Panc1 (cell line): ENCODE results near the gene PRKAG2. TPM values are rescaled to one million over a fixed set of nuclear protein-coding genes. Genes with fewer than 3 reads are reported as not detected.

Experiments
- ATAC-seq: fragments of 200-7000 bp; cut with Tn5 transposase; 2 replicates; pipeline ENCODE4 v1.9.1; 2020; ENCODE audit warnings: mild to moderate bottlenecking, moderate library complexity
- BruUV-seq: library from RNA; stranded (reverse); fragments of 400-500 nt; replicated peaks from 2 replicates; lab custom pipeline; 2021; lab: Mats Ljungman, UMichigan
- CTCF ChIA-PET: fragments of 300-600 bp; sonication (Branson Sonifier 250); formaldehyde crosslinking; loops from one replicate; lab custom pipeline; 2022; ENCODE audit warnings: antibody characterized with exemption; lab: Charles Lee
- POLR2A ChIA-PET: fragments of 300-600 bp; sonication (Branson Sonifier 250); formaldehyde crosslinking; loops from one replicate; lab custom pipeline; 2022; ENCODE audit warnings: antibody characterized with exemption; lab: Charles Lee
- DNase-seq: peaks from one replicate; pipeline ENCODE4 v3.0.0-alpha.2; 2010; ENCODE audit warnings: low read depth, low spot score
- H3K27ac ChIP-seq: 2 replicates; pipeline ENCODE4 v1.5.1; 2011; ENCODE audit warnings: mild to moderate bottlenecking, low read length, inconsistent platforms
- H3K27me3 ChIP-seq: fragments of 200-500 bp; sonication (Bioruptor generic); 2 replicates; pipeline ENCODE4 v1.6.0; 2014; ENCODE audit warnings: low read length, inconsistent platforms; ENCODE audit not compliant: control insufficient read depth, insufficient read depth
- H3K36me3 ChIP-seq: fragments of 200-500 bp; sonication (Bioruptor generic); 2 replicates; pipeline ENCODE4 v1.5.1; 2014; ENCODE audit warnings: inconsistent platforms, mild to moderate bottlenecking, low read length, moderate library complexity; ENCODE audit not compliant: control insufficient read depth, insufficient read depth
- H3K4me1 ChIP-seq: 2 replicates; pipeline ENCODE4 v1.5.1; 2011; ENCODE audit warnings: inconsistent platforms, mild to moderate bottlenecking, low read length, moderate library complexity; ENCODE audit not compliant: control insufficient read depth, insufficient read depth
- H3K4me3 ChIP-seq, 2 experiments: 2 replicates each; pipeline ENCODE4 v1.5.1; 2011 to 2012; ENCODE audit warnings: low read depth in 2 of 2, low read length in 2 of 2, mild to moderate bottlenecking in 2 of 2, inconsistent platforms in 1 of 2, moderate library complexity in 1 of 2
- H3K9me3 ChIP-seq: fragments of 200-500 bp; sonication (Bioruptor generic); 2 replicates; pipeline ENCODE4 v1.5.1; 2014; ENCODE audit warnings: low read depth, mild to moderate bottlenecking, inconsistent platforms, low read length, moderate library complexity; ENCODE audit not compliant: control insufficient read depth, insufficient read depth
- CTCF ChIP-seq: fragments of 450-650 bp; IDR thresholded peaks from 2 replicates; pipeline ENCODE4 v1.5.1; 2017; ENCODE audit warnings: mild to moderate bottlenecking
- POLR2AphosphoS5 ChIP-seq: IDR thresholded peaks from 2 replicates; pipeline ENCODE4 v1.6.1; 2012; ENCODE audit warnings: mild to moderate bottlenecking, low read depth, low read length, moderate library complexity
- SIN3A ChIP-seq: IDR thresholded peaks from 2 replicates; pipeline ENCODE4 v1.6.1; 2012; ENCODE audit warnings: low read depth, mild to moderate bottlenecking, low read length, moderate library complexity, borderline replicate concordance; ENCODE audit not compliant: insufficient read depth
- TCF7L2 ChIP-seq: IDR thresholded peaks from 2 replicates; pipeline ENCODE4 v1.6.1; 2011; ENCODE audit warnings: mild to moderate bottlenecking, low read depth, low read length, inconsistent platforms
- in situ Hi-C: cut with HindIII; loops from 2 replicates; pipeline ENCODE4 v1.10.0; 2016; ENCODE audit warnings: low sequenced_read_pairs, low pct_unique_long_range_greater_than_20kb
- intact Hi-C: fragments of 100-400 bp; cut with micrococcal nuclease; formaldehyde crosslinking; loops from one replicate; pipeline ENCODE4 v1.10.0; 2022; ENCODE audit not compliant: unreplicated experiment
- total RNA-seq: library from RNA; stranded (reverse); gene quantifications from one replicate; pipeline ENCODE4 v1.2.1, GENCODE V29; 2021; ENCODE audit not compliant: unreplicated experiment
- TF ChIP-seq, protein P1 (sequence below), 2 experiments: IDR thresholded peaks; 2 replicates each; pipeline ENCODE4 v1.6.1; 2011 to 2012; ENCODE audit warnings: low read depth in 2 of 2, control low read depth in 1 of 2, low read length in 1 of 2, mild to moderate bottlenecking in 1 of 2, moderate library complexity in 1 of 2; ENCODE audit not compliant: insufficient read depth in 1 of 2

PRKAG2 gene
- total RNA-seq, 1 experiment from 2014 or later, result 71.6 TPM

GRCh38 chr7:151655555-151655954, 221.4 kb downstream of the PRKAG2 start:
- Histone ChIP-seq H3K27ac (no peak overlapping the region), H3K36me3 (no peaks in the 10 kb centered on the region), H3K4me1 (peaks cover 15% of the 10 kb centered on the region), H3K4me3 (no peak overlapping the region), H3K9me3 (no peaks in the 10 kb centered on the region), H3K27me3 (no peaks in the 10 kb centered on the region)
- TF ChIP-seq TCF7L2 (no peak), POLR2AphosphoS5 (no peak)
- TF ChIP-seq, protein P1, sequence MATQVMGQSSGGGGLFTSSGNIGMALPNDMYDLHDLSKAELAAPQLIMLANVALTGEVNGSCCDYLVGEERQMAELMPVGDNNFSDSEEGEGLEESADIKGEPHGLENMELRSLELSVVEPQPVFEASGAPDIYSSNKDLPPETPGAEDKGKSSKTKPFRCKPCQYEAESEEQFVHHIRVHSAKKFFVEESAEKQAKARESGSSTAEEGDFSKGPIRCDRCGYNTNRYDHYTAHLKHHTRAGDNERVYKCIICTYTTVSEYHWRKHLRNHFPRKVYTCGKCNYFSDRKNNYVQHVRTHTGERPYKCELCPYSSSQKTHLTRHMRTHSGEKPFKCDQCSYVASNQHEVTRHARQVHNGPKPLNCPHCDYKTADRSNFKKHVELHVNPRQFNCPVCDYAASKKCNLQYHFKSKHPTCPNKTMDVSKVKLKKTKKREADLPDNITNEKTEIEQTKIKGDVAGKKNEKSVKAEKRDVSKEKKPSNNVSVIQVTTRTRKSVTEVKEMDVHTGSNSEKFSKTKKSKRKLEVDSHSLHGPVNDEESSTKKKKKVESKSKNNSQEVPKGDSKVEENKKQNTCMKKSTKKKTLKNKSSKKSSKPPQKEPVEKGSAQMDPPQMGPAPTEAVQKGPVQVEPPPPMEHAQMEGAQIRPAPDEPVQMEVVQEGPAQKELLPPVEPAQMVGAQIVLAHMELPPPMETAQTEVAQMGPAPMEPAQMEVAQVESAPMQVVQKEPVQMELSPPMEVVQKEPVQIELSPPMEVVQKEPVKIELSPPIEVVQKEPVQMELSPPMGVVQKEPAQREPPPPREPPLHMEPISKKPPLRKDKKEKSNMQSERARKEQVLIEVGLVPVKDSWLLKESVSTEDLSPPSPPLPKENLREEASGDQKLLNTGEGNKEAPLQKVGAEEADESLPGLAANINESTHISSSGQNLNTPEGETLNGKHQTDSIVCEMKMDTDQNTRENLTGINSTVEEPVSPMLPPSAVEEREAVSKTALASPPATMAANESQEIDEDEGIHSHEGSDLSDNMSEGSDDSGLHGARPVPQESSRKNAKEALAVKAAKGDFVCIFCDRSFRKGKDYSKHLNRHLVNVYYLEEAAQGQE (IDR thresholded peaks at IDR 0.05; ENCODE audit: insufficient read depth in 1 of 2, low read depth in 2 of 2, low read length in 1 of 2), result no peak
- intact Hi-C loops, result no loop called here
- no peak for DNase-seq
- no TSS peak for BruUV-seq
- ATAC-seq, result no peak
- in situ Hi-C loops, result no loop called here
- ChIA-PET POLR2A (no interaction called here), CTCF (no interaction called here)

GRCh38 chr7:151652111-151652510, 224.8 kb downstream of the PRKAG2 start:
- Histone ChIP-seq H3K4me3 (no peak overlapping the region), H3K9me3 (no peaks in the 10 kb centered on the region), H3K27ac (no peak overlapping the region), H3K27me3 (no peaks in the 10 kb centered on the region), H3K4me1 (peaks cover 8% of the 10 kb centered on the region), H3K36me3 (no peaks in the 10 kb centered on the region)
- no TSS peak for BruUV-seq
- ChIA-PET CTCF (no interaction called here), POLR2A (no interaction called here)
- no peak for DNase-seq
- in situ Hi-C loops (no loop called here), intact Hi-C loops (no loop called here)
- TF ChIP-seq, protein P1 (IDR thresholded peaks at IDR 0.05; ENCODE audit: insufficient read depth in 1 of 2, low read depth in 2 of 2, low read length in 1 of 2), result no peak
- TF ChIP-seq POLR2AphosphoS5 (no peak), TCF7L2 (no peak), SIN3A (no peak), CTCF (no peak)
- ATAC-seq, result no peak
